ENCODE measurements around the gene ASAP3.

- peak; percentile 48; the same call in 1 of the 2 replicates for TF ChIP-seq POLR2AphosphoS5 (IDR thresholded peaks at IDR 0.05; ENCODE audit: low read depth, low read length)
- no peak; the same call in 1 of the 2 replicates for TF ChIP-seq SIN3A (IDR thresholded peaks at IDR 0.05; ENCODE audit: borderline replicate concordance, insufficient read depth, low read length)
- no peak for TF ChIP-seq FOXP2 (optimal IDR thresholded peaks at IDR 0.05; ENCODE audit: borderline replicate concordance, extremely low read depth, extremely low read length, insufficient read depth)
- no peak for TF ChIP-seq TAF1 (IDR thresholded peaks at IDR 0.05; ENCODE audit: borderline replicate concordance, insufficient read depth, low read length)
These were observed 44.4 kb upstream of the ASAP3 start for GRCh38 chr1:23528250-23528978.
